ENCODE results near the gene GPHN. TPM values are rescaled to one million over a fixed set of nuclear protein-coding genes. Genes with fewer than 3 reads are reported as not detected.

GPHN gene
- total and polyA plus RNA-seq, 2 of the 8 experiments (the other 6 are each of a cell fraction or from before 2014, with no cell fraction given) = 6.0 to 16.0 TPM

- no peak for TF ChIP-seq RAD21 (IDR thresholded peaks at IDR 0.05 in 1 of 2, conservative IDR thresholded peaks at IDR 0.05 in 1 of 2; ENCODE audit: low read depth in 2 of 2, low read length in 2 of 2)
- TF ChIP-seq CHD1 (IDR thresholded peaks at IDR 0.05; ENCODE audit: low read depth, low read length) = no peak
- TF ChIP-seq KDM4A (IDR thresholded peaks at IDR 0.05; ENCODE audit: low read depth, low read length, severe bottlenecking) = peak; percentile 59
- no peak for TF ChIP-seq YY1 (IDR thresholded peaks at IDR 0.05; ENCODE audit: low read depth, low read length)
- TF ChIP-seq EP300 (IDR thresholded peaks at IDR 0.05; ENCODE audit: borderline replicate concordance in 1 of 2, low read depth in 2 of 2, low read length in 2 of 2) = no peak
- TF ChIP-seq CBX8 (IDR thresholded peaks at IDR 0.05; ENCODE audit: borderline replicate concordance, low read depth, low read length) = no peak
- TF ChIP-seq RXRA (IDR thresholded peaks at IDR 0.05; ENCODE audit: insufficient read depth, low read depth, low read length) = no peak
- no peak for TF ChIP-seq TAF1 (IDR thresholded peaks at IDR 0.05; ENCODE audit: low read depth, low read length)
- no peak for TF ChIP-seq KDM5A (IDR thresholded peaks at IDR 0.05; ENCODE audit: low read length)
- TF ChIP-seq SRF (IDR thresholded peaks at IDR 0.05; ENCODE audit: low read depth, low read length) = no peak
- no peak for TF ChIP-seq FOSL1 (IDR thresholded peaks at IDR 0.05; ENCODE audit: insufficient read depth, low read depth, low read length)
- TF ChIP-seq EGR1 (IDR thresholded peaks at IDR 0.05; ENCODE audit: borderline replicate concordance, low read depth, low read length) = no peak
- no peak for TF ChIP-seq SIX5 (IDR thresholded peaks at IDR 0.05; ENCODE audit: low read depth, low read length)
Measured at GRCh38 chr14:66507181-66507721, 696 bp upstream of the GPHN start (continued).

All from H1 (cell line).